ENCODE data around the gene FHAD1.
A peak's percentile ranks its signal among the peaks of the same experiment; 100 is the strongest.

The FHAD1 gene

GRCh38 chr1:15244813-15245212 lies 2.2 kb upstream of the FHAD1 start:
- peak; percentile 40 for DNase-seq (ENCODE audit: low read depth)
- no peak overlapping the region for H3K4me3 ChIP-seq (ENCODE audit: low read depth, low read length)
- TF ChIP-seq MYC (IDR thresholded peaks at IDR 0.05; ENCODE audit: low read depth, low read length) (no peak), CTCF (IDR thresholded peaks at IDR 0.05; ENCODE audit: low read depth, low read length) (no peak), POLR2A (IDR thresholded peaks at IDR 0.05; ENCODE audit: extremely low read depth, insufficient read length) (no peak), MAX (IDR thresholded peaks at IDR 0.05; ENCODE audit: low read depth, low read length) (no peak)

GRCh38 chr1:15245593-15246360 lies 1.2 kb upstream of the FHAD1 start:
- TF ChIP-seq CTCF (IDR thresholded peaks at IDR 0.05; ENCODE audit: low read depth, low read length) (no peak), POLR2A (IDR thresholded peaks at IDR 0.05; ENCODE audit: extremely low read depth, insufficient read length) (no peak), MAX (IDR thresholded peaks at IDR 0.05; ENCODE audit: low read depth, low read length) (no peak), MYC (IDR thresholded peaks at IDR 0.05; ENCODE audit: low read depth, low read length) (no peak)
- DNase-seq (ENCODE audit: low read depth) = peak; percentile 59
- no peak overlapping the region for H3K4me3 ChIP-seq (ENCODE audit: low read depth, low read length)

GRCh38 chr1:15248216-15248615 lies 1.2 kb downstream of the FHAD1 start:
- no peak for DNase-seq (ENCODE audit: low read depth)
- no peak overlapping the region for H3K4me3 ChIP-seq (ENCODE audit: low read depth, low read length)
- TF ChIP-seq POLR2A (IDR thresholded peaks at IDR 0.05; ENCODE audit: extremely low read depth, insufficient read length) (no peak), CTCF (IDR thresholded peaks at IDR 0.05; ENCODE audit: low read depth, low read length) (no peak), MYC (IDR thresholded peaks at IDR 0.05; ENCODE audit: low read depth, low read length) (no peak), MAX (IDR thresholded peaks at IDR 0.05; ENCODE audit: low read depth, low read length) (no peak)

GRCh38 chr1:15249081-15249480 lies 2.1 kb downstream of the FHAD1 start:
- no peak for DNase-seq (ENCODE audit: low read depth)
- H3K4me3 ChIP-seq (ENCODE audit: low read depth, low read length) = no peak overlapping the region
- no peak for TF ChIP-seq MYC (IDR thresholded peaks at IDR 0.05; ENCODE audit: low read depth, low read length)

GRCh38 chr1:15251857-15252835 lies 5.1 kb downstream of the FHAD1 start:
- TF ChIP-seq POLR2A (IDR thresholded peaks at IDR 0.05; ENCODE audit: extremely low read depth, insufficient read length) = no peak
- TF ChIP-seq MAX (IDR thresholded peaks at IDR 0.05; ENCODE audit: low read depth, low read length) = no peak
- no peak for DNase-seq (ENCODE audit: low read depth)
- no peak overlapping the region for H3K4me3 ChIP-seq (ENCODE audit: low read depth, low read length)

GRCh38 chr1:15254559-15254958 lies 7.5 kb downstream of the FHAD1 start:
- no peak for DNase-seq (ENCODE audit: low read depth)
- no peak overlapping the region for H3K4me3 ChIP-seq (ENCODE audit: low read depth, low read length)
- TF ChIP-seq MYC (IDR thresholded peaks at IDR 0.05; ENCODE audit: low read depth, low read length) (no peak), MAX (IDR thresholded peaks at IDR 0.05; ENCODE audit: low read depth, low read length) (no peak), CTCF (IDR thresholded peaks at IDR 0.05; ENCODE audit: low read depth, low read length) (no peak), POLR2A (IDR thresholded peaks at IDR 0.05; ENCODE audit: extremely low read depth, insufficient read length) (no peak)
